Measurements from ENCODE around the gene RPUSD2.
"Not testable (repeated sequence)": the region's sequence is repeated elsewhere in the genome, so short reads cannot be mapped to it uniquely, and the experiment has no call there.

The RPUSD2 gene

DNA sequence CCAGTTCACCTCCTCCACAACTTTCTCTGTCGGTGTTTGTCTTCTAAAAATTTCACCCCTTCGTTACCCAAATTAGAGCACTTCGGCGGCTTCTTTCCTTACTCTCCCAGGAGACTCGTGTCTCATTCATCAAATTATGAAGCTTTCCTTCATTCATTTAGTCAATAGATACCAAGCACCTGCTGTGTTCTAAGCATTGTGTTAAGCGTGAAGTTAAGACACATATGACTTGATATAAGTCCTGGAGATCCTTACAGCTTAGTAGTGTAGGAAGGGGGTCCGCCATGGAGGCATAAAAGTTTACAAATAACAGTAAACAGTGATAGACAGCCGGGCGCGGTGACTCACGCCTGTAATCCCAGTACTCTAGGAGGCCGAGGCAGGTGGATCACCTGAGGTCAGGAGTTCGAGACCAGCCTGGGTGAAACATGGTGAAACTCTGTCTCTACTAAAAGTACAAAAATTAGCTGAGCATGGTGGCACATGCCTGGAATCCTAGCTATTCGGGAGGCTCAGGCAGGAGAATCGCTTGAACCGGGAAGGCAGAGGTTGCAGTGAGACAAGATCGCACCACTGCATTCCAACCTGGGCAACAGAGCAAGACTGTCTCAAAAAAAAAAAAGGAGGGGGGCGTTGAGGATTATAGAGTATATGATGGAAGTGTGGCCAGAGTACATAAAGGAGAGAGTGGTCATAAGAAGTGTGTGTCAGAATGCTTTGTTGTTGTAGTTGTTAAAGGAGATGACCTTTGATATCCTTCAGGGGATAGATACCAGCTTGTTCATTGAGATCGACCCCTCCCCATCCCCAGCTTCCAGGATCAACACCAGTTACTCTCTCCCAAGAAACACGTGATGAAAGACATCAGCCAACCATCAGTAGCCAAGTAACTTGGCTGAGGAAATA is 3.5 kb upstream of the RPUSD2 start:
- no peak for DNase-seq (ENCODE audit: low read depth, low spot score)

- no peak for DNase-seq (ENCODE audit: low read depth, low spot score)
These were observed 2.0 kb upstream of the RPUSD2 start for GRCh38 chr15:40567111-40567510.

DNA sequence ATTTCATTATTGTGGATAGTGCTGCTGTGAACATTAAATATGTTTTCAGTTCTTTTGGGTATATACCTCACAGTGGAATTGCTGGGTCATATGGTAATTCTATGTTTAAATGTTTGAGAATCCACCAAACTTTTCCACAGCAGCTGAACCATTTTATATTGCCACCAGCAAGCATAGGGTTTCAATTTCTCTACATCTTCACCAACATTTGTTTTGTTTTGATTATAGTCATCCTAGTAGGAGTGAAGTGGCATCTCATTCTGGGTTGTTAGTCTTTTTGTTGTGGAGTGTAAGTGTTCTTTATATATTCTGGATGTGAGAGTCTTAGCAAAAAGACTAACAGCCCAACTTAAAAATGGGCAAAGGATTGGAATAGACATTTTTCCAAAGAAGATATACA is 6.0 kb downstream of the RPUSD2 start:
- no peak for DNase-seq (ENCODE audit: low read depth, low spot score)

DNA sequence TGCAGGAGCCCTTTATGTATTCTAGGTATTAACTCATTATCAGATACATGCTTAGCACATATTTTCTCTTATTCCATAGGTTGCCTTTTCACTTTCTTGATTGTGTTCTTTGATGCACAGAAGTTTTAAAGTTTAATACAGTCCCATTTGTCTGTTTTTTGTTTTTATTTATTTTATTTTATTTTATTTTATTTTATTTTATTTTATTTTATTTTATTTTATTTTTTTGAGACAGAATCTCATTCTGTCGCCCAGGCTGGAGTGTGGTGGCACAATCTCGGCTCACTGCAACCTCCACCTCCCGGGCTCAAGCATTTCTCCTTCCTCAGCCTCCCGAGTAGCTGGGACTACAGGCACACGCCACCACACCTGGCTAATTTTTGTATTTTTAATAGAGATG is 7.8 kb downstream of the RPUSD2 start:
- DNase-seq (ENCODE audit: low read depth, low spot score): not testable (repeated sequence)

- no peak for DNase-seq (ENCODE audit: low read depth, low spot score)
These were observed 9.8 kb downstream of the RPUSD2 start for GRCh38 chr15:40578892-40579291.

DNA sequence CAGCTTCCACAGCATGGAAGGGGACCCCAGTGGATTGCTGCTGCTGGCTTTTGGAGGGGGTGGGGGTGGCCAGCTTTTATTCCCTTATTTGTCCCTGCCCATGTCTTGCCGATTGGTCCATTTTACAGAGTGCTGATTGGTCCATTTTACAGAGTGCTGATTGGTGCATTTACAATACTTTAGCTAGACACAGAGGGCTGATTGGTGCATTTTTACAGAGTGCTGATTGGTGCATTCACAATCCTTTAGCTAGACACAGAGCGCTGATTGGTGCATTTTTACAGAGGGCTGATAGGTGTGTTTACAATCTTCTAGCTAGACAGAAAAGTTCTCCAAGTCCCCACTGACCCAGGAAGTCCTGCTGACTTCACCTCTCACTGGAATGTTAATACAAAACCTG is 12.7 kb downstream of the RPUSD2 start:
- DNase-seq (ENCODE audit: low read depth, low spot score): not testable (repeated sequence)

DNA sequence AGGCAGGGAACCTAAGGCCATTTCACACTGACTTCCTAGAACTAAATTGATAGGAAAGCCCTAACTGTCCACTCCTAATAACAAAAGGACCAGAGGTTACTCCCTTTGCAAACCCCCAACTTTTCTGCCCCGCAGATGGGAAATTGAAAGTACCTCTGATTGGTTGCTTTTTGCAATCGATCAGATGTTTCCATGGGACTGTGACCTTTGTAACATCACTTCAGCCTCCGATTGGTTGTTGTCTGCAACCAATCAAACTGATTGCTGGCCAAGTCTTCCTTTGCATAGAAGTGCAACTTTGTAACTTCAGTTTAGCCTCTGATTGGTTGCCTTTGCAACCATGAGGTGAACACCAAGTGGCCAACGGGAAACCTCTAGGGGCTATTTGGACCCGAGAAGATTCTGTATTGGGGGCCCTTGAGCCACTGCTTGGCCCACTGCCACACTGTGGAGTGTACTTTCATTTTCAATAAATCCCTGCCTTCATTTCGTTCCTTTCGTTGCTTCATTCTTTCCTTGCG is 13.7 kb downstream of the RPUSD2 start:
- DNase-seq (ENCODE audit: low read depth, low spot score): no peak

GRCh38 chr15:40584191-40584590 is 15.1 kb downstream of the RPUSD2 start:
- no peak for DNase-seq (ENCODE audit: low read depth, low spot score)

GRCh38 chr15:40590667-40591050 is 21.6 kb downstream of the RPUSD2 start:
- no peak for DNase-seq (ENCODE audit: low read depth, low spot score)

- DNase-seq (ENCODE audit: low read depth, low spot score): no peak
These were observed 22.3 kb downstream of the RPUSD2 start for GRCh38 chr15:40591389-40591788.

GRCh38 chr15:40593165-40593564 is 24.1 kb downstream of the RPUSD2 start:
- no peak for DNase-seq (ENCODE audit: low read depth, low spot score)

DNA sequence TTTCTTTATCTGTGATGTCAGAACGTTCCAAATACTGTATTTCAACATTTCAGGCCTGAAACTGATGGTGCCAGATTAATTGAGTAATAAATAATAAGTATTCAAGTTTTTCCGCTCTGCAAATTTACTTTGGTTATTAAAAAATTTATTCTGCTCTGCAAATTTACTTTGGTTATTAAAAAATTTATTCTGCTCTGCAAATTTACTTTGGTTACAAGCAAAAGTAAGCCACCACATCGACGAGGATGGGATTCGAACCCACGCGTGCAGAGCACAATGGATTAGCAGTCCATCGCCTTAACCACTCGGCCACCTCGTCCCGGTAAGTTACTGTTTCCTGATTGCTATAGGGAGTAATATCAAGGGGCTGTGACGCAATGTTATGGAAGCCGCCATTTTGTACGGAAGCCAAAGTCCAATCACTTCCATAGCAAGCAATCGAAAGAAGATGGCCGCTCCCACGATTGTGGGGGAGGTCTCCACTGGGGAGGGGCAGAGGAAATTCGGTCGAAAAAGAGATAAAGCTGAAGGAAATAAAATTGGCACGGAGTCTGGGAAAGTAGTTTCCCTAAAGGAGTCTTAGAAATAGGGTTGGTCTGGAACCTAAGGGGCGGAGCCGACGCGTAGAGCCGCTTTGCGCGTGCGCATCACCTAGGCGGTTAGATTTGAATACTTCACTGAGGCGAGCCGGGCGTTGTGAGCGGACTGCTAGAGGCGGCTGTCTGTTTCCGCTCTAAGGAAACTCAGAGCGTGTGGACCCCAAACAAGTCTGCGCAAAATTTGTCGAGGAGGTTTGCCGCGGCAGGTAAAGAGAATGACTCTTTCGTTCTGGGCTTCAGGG is 24.7 kb downstream of the RPUSD2 start, which contains the start of gene KNL1:
Gene KNL1, plus strand, starts transcription at position 662 of the 841 bp plus-strand sequence. CDS start 8,683 bp downstream, outside the sequence.
- peak; percentile 97 for DNase-seq (ENCODE audit: low read depth, low spot score)

- no peak for DNase-seq (ENCODE audit: low read depth, low spot score)
These were observed 25.3 kb downstream of the RPUSD2 start for GRCh38 chr15:40594429-40594836.

DNA sequence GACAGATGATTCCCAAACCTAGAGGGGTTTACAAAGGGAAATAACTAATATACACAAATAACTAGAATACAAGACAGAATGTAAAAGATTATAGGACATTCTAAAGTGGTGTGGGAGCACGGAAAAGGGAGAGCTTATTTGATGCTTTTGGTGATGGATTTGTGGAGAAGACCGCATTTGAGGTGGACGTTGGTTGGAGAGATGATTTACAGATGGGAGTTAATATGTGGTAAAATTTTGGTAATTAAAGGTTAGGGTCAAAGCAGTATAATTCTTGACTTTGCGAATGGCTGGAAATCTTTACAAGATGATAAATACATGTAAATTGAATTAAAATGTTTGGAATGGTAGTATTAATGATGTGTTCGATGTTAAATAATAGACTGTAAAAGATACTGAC is 26.1 kb downstream of the RPUSD2 start:
- DNase-seq (ENCODE audit: low read depth, low spot score): no peak

DNA sequence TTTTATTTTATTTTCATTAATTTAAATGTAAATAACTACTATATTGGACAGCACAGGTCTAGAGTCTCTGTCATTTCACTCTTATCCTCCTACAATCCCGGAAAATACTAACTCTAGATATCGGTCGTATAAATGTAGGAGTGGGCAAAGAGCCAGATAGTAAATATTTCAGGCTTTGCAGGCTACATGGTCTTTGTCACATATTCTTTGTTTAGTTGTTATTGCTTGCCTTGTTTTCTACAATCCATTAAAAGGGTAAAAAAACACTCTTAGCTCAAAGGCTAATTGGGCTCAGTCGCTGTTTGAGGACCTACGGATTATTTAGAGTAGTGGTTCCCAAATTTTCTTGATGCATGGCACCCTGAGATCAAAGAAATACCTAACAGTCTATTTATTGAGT is 26.7 kb downstream of the RPUSD2 start:
- no peak for DNase-seq (ENCODE audit: low read depth, low spot score)

GRCh38 chr15:40597024-40597423 is 27.9 kb downstream of the RPUSD2 start:
- DNase-seq (ENCODE audit: low read depth, low spot score): no peak

- no peak for DNase-seq (ENCODE audit: low read depth, low spot score)
These were observed 29.0 kb downstream of the RPUSD2 start for GRCh38 chr15:40598126-40598525.

DNA sequence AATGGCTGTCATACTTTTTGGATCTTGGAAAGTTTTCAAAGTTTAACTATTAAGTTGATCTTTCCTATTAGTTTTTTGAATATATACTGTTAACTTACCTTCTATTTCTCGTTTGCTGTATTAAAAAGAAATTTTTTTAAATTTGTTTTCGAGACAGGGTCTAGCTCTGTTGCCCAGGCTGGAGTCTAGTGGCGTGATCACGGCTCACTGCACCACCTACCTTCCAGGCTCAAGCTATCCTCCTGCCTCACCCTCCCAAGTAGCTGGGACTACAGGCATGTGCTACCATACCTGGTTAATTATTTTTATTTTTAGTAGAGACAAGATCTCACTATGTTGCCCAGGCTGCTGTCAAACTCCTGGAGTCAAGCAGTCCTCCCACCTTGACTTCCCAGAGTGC is 29.6 kb downstream of the RPUSD2 start:
- DNase-seq (ENCODE audit: low read depth, low spot score): no peak

- no peak for DNase-seq (ENCODE audit: low read depth, low spot score)
These were observed 31.9 kb downstream of the RPUSD2 start for GRCh38 chr15:40600956-40601355.

- DNase-seq (ENCODE audit: low read depth, low spot score): no peak
These were observed 34.8 kb downstream of the RPUSD2 start for GRCh38 chr15:40603935-40604334.

DNA sequence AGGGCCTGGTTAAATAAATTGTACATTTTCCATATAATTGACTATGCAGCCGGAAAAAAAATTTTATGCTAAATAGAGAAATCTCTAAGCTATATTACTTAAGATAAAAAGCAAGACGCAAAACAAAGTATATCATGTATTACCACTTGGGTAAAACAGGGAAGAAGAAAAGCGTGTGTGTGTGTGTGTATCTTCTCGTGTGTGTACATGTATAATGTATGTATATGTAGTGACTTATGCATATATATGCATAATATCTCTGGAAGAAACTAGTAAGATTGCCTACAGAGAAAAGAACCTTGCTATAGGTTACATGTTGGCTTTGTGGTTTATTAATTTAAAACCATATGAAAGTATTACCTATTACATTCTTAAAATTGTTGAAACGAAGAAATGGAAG is 44.0 kb downstream of the RPUSD2 start:
- DNase-seq (ENCODE audit: low read depth, low spot score): no peak

GRCh38 chr15:40618023-40618422 is 48.9 kb downstream of the RPUSD2 start:
- no peak for DNase-seq (ENCODE audit: low read depth, low spot score)
